SK-N-MC (cell line): ENCODE data around the gene TMEM101.
"Not testable (repeated sequence)": the region's sequence is repeated elsewhere in the genome, so short reads cannot be mapped to it uniquely, and the experiment has no call there.

Experiments used
- DNase-seq: peaks from one replicate; pipeline ENCODE4 v3.0.0-alpha.2; 2011; ENCODE audit warnings: low read depth, low spot score
- H3K27ac ChIP-seq: fragments of 200-600 bp; sonication (generic); 2 replicates; pipeline ENCODE4 v1.5.1; 2016; ENCODE audit warnings: mixed run types
- H3K36me3 ChIP-seq: fragments of 200-600 bp; sonication (generic); 2 replicates; pipeline ENCODE4 v1.6.1; 2017; ENCODE audit warnings: antibody characterized with exemption, low read length, mixed read lengths; ENCODE audit not compliant: insufficient read depth
- H3K4me3 ChIP-seq: fragments of 200-600 bp; sonication (generic); 2 replicates; pipeline ENCODE4 v1.5.1; 2016
- H3K9ac ChIP-seq: fragments of 200-600 bp; sonication (generic); 2 replicates; pipeline ENCODE4 v1.8.0; 2017; ENCODE audit warnings: mixed run types, mixed read lengths; ENCODE audit not compliant: insufficient read length
- H3K9me3 ChIP-seq: fragments of 200-600 bp; sonication (generic); 2 replicates; pipeline ENCODE4 v1.6.1; 2017; ENCODE audit warnings: low read depth, mild to moderate bottlenecking, antibody characterized with exemption, low read length, moderate library complexity, mixed read lengths
- EZH2 ChIP-seq: fragments of 200-600 bp; sonication (generic); IDR thresholded peaks from one replicate; pipeline ENCODE4 v1.6.1; 2017; ENCODE audit warnings: antibody characterized with exemption
- FOXP2 ChIP-seq: optimal IDR thresholded peaks from 2 replicates; pipeline ENCODE3; 2011; ENCODE audit warnings: mild to moderate bottlenecking, moderate library complexity; ENCODE audit not compliant: insufficient read depth; ENCODE audit errors: extremely low read length, control extremely low read depth
- POLR2AphosphoS5 ChIP-seq: IDR thresholded peaks from 2 replicates; pipeline ENCODE4 v1.6.1; 2012; ENCODE audit warnings: mild to moderate bottlenecking, low read depth, low read length, borderline replicate concordance

TMEM101 gene

DNA sequence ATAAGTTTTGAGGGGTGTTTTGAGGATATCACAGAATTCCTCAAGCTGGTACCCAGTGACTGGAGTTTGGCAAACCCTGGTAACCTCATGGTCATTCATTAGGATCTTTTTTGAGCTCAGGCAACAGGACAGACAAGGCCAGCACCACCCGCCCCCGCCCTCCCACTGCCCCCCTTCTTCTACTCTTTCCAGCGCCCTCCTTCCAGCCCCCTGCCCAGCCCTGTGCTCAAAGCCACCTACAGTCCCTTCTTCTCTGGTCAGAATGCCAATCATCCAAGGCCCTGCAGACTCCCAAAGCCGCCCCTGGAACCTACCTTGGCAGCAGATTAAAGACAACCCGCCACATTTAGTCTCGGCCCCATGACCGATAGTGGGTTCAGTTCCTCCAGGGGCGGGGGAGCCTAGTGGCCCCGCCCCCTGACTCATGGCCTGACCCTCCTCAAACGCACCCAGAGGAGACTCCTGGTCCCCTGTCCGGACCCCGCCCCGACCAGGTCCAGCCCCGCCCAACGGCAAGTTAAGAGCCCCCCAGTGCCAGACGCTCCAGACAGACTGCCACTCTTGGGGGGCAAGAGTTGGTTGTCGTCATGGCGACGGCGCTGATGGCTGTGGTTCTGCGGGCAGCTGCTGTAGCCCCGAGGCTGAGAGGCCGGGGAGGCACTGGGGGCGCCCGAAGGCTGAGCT, 10.5 kb downstream of the TMEM101 start, which contains the start of gene NAGS:
Gene NAGS (plus strand): TSS at position 546 of the 684 bp plus-strand sequence. CDS start 42 bp downstream, at position 588.
- H3K36me3 ChIP-seq, result no peaks in the 10 kb centered on the region
- no peak within 1 kb of the TSS for H3K27ac ChIP-seq
- H3K9me3 ChIP-seq, result no peaks in the 10 kb centered on the region
- DNase-seq, result no peak
- no peak for TF ChIP-seq POLR2AphosphoS5
- TF ChIP-seq EZH2, result no peak
- TF ChIP-seq FOXP2, result no peak
- no peak within 1 kb of the TSS for H3K4me3 ChIP-seq
- no peak within 1 kb of the TSS for H3K9ac ChIP-seq

- no peak for DNase-seq
- Histone ChIP-seq H3K27ac (no peak overlapping the region), H3K36me3 (no peaks in the 10 kb centered on the region), H3K9ac (no peak overlapping the region), H3K9me3 (no peaks in the 10 kb centered on the region), H3K4me3 (no peak overlapping the region)
- TF ChIP-seq FOXP2 (no peak), EZH2 (no peak), POLR2AphosphoS5 (no peak)
These were observed 12.5 kb downstream of the TMEM101 start for GRCh38 chr17:44002141-44002848.

GRCh38 chr17:44001461-44001920, 13.3 kb downstream of the TMEM101 start:
- DNase-seq, result no peak
- no peaks in the 10 kb centered on the region for H3K36me3 ChIP-seq
- no peaks in the 10 kb centered on the region for H3K9me3 ChIP-seq
- H3K27ac ChIP-seq, result no peak overlapping the region
- H3K4me3 ChIP-seq, result no peak overlapping the region
- no peak overlapping the region for H3K9ac ChIP-seq
- TF ChIP-seq FOXP2 (no peak), POLR2AphosphoS5 (no peak), EZH2 (no peak)

DNA sequence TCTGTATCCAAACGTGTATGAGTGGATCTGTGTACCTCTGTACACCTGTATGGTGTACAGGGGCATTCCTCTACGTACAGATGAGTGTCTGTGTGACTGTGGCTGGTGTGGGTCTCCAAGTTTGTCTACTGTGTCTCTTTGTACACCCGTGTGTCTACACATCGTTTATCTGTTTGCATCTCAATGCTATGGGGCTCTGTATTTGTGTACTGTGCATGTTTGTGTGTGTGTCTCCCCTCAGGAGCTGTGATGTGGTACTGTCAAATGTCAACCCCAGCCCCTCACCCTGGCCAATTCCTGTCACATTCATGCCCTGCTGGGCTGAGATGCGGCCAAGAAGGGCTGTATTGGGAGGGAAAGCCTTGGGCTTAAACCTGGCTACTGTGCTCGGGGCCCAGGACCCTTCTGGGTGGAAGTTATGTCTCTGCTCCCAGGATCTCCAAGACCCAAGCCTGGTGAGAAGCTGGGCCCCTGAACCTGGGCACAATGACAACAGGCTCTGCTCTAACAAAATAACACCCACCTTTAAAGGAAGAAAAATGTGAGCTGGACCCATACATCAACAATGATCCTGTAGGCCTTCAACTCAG, 13.8 kb downstream of the TMEM101 start:
- H3K36me3 ChIP-seq, result no peaks in the 10 kb centered on the region
- no peak overlapping the region for H3K27ac ChIP-seq
- H3K4me3 ChIP-seq, result no peak overlapping the region
- no peak for DNase-seq
- H3K9ac ChIP-seq, result no peak overlapping the region
- H3K9me3 ChIP-seq, result no peaks in the 10 kb centered on the region
- TF ChIP-seq EZH2, result no peak

- TF ChIP-seq POLR2AphosphoS5 (no peak), FOXP2 (no peak), EZH2 (no peak)
- Histone ChIP-seq H3K9ac (no peak overlapping the region), H3K36me3 (no peaks in the 10 kb centered on the region), H3K4me3 (no peak overlapping the region), H3K27ac (no peak overlapping the region), H3K9me3 (no peaks in the 10 kb centered on the region)
- DNase-seq, result no peak
These were observed 14.5 kb downstream of the TMEM101 start for GRCh38 chr17:44000141-44000860.

- DNase-seq, result no peak
- TF ChIP-seq EZH2, result no peak
- TF ChIP-seq POLR2AphosphoS5, result no peak
- TF ChIP-seq FOXP2, result no peak
- no peak overlapping the region for H3K9ac ChIP-seq
- no peak overlapping the region for H3K27ac ChIP-seq
- H3K36me3 ChIP-seq, result no peaks in the 10 kb centered on the region
- no peaks in the 10 kb centered on the region for H3K9me3 ChIP-seq
- no peak overlapping the region for H3K4me3 ChIP-seq
These were observed 15.7 kb downstream of the TMEM101 start for GRCh38 chr17:43999024-43999423.

GRCh38 chr17:43998552-43998951, 16.2 kb downstream of the TMEM101 start:
- DNase-seq, result no peak
- TF ChIP-seq FOXP2 (no peak), POLR2AphosphoS5 (no peak), EZH2 (no peak)
- no peak overlapping the region for H3K9ac ChIP-seq
- no peaks in the 10 kb centered on the region for H3K36me3 ChIP-seq
- H3K9me3 ChIP-seq, result no peaks in the 10 kb centered on the region
- H3K4me3 ChIP-seq, result no peak overlapping the region
- no peak overlapping the region for H3K27ac ChIP-seq

DNA sequence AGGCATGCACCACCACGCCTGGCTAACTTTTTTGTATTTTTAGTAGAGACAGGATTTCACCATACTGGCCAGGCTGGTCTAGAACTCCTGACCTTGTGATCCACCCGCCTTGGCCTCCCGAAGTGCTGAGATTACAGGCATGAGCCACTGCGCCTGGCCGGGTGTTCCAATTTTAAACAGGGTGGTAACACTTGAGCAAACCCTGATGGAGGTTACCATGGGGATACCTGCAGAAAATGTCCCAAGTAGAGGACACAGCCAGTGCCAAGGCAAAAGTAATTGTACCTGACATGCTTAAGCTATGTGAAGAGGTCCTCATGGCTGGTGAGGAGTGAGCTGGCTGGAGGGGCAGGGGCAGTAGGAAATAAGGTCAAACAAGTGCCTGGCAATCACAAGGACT, 17.6 kb downstream of the TMEM101 start:
- H3K36me3 ChIP-seq, H3K9me3 ChIP-seq, H3K9ac ChIP-seq, H3K4me3 ChIP-seq, H3K27ac ChIP-seq, DNase-seq: not testable (repeated sequence)
